ENCODE data around the gene PSME3IP1.

- TF ChIP-seq POLR2AphosphoS5 (IDR thresholded peaks at IDR 0.05; ENCODE audit: low read depth, low read length), result no peak
- no peak for TF ChIP-seq REST (IDR thresholded peaks at IDR 0.05; ENCODE audit: insufficient read depth in 1 of 2, low read depth in 2 of 2, low read length in 2 of 2)
These were observed 36.4 kb downstream of the PSME3IP1 start for GRCh38 chr16:57149391-57149790.

Measured in PFSK-1 (cell line).